HG03064 (cell line): ENCODE measurements around the gene EIF4EBP2.
A peak's percentile ranks its signal among the peaks of the same experiment; 100 is the strongest.

ENCODE experiments used
- ATAC-seq: cut with Tn5 transposase; IDR thresholded peaks from one replicate; pipeline ENCODE4 v1.9.1; 2021; ENCODE audit warnings: low read depth; ENCODE audit not compliant: unreplicated experiment

The EIF4EBP2 gene, protein sequence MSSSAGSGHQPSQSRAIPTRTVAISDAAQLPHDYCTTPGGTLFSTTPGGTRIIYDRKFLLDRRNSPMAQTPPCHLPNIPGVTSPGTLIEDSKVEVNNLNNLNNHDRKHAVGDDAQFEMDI

GRCh38 chr10:70404036-70404786, at the start of gene EIF4EBP2:
Gene EIF4EBP2, plus strand, starts transcription at chr10:70404145. Its CDS starts 257 bp downstream, at chr10:70404402.
- ATAC-seq = peak; percentile 85

DNA sequence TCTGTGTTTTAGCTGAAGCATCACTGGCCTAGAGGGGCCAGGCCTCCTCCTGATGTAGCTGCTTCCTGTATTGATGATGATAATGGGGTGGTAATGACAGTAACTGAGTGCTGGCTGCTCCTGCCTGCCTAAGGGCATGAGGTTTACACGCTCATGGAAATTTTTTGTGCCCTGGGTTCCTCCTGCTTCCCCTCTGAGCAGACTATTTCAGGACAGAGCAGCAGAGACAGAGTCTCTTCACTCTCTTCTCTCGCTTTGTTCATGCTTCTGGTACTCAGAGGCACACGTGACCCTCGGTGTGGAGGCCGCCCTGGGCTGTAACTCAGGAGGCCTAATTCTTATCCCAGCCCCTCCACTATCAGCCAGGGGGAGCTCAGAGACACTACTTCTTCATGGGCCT, 49.4 kb upstream of the EIF4EBP2 start:
- no peak for ATAC-seq

GRCh38 chr10:70355051-70356021, 48.6 kb upstream of the EIF4EBP2 start:
- ATAC-seq = peak; percentile 67

GRCh38 chr10:70357565-70357964, 46.4 kb upstream of the EIF4EBP2 start:
- no peak for ATAC-seq

GRCh38 chr10:70358446-70358845, 45.5 kb upstream of the EIF4EBP2 start:
- ATAC-seq = no peak

- no peak for ATAC-seq
Observed at GRCh38 chr10:70359017-70359550, 44.9 kb upstream of the EIF4EBP2 start.

GRCh38 chr10:70360215-70360614, 43.7 kb upstream of the EIF4EBP2 start:
- ATAC-seq = no peak

GRCh38 chr10:70362328-70362727, 41.6 kb upstream of the EIF4EBP2 start:
- no peak for ATAC-seq

DNA sequence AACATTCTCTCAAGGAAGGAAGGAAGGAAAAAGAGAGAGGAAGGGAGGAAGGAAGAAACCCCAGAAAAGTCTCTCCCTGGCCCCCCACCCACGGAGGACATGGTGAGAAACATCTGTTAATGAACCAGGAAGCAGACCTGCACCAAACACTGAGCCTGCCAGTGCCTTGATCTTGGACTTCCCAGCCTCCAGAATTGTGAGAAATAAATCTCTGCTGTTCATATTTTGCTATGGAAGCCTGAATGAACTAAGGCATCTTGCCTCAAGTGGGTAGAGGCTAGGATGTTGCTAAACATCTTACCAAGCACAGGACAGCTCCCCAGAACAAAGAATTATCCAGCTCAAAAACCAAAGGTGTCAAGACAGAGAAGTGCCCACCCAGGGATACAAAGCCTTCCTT, 40.7 kb upstream of the EIF4EBP2 start:
- no peak for ATAC-seq

DNA sequence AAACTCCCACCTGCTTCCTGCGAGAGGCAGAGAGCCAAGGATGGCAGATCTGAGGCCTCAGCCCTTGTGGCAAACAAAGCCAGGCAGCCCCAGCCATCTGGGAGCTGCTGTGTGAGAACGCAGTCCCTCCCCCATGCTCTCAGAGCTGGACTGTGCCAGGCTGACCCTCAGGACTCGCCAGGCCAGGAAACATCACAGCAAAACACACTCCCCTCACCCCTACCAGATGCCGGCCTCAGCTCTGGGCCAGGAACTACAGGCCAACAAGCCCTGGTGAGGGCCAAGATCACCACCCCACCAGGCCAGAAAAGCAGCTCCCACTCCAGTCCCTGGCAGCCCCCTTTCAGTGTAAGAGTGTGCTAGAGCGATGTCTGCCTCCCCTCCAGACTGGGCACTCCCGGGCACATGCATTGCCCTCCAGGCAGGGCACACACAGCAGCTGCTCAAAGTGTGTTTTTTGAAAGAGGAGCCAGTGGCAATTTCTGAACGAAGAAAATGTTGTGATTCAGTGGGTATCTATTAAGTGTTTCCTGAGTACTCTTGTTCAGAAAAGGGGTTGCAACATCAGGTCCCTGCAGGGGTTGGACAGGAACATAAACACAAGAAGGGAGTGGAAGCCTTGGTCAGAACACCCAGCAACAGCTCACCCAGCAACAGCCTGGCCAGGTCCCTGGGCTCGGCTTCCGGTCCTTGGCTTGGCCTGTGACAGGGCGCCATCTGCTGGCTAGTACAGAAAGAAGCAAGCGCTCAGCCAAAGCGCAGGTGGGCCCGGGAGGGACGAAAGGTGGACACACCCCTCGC, 39.8 kb upstream of the EIF4EBP2 start:
- ATAC-seq = peak; percentile 69

- no peak for ATAC-seq
Observed at GRCh38 chr10:70364772-70365091, 39.2 kb upstream of the EIF4EBP2 start.

GRCh38 chr10:70367195-70367796, 36.6 kb upstream of the EIF4EBP2 start:
- ATAC-seq = no peak

DNA sequence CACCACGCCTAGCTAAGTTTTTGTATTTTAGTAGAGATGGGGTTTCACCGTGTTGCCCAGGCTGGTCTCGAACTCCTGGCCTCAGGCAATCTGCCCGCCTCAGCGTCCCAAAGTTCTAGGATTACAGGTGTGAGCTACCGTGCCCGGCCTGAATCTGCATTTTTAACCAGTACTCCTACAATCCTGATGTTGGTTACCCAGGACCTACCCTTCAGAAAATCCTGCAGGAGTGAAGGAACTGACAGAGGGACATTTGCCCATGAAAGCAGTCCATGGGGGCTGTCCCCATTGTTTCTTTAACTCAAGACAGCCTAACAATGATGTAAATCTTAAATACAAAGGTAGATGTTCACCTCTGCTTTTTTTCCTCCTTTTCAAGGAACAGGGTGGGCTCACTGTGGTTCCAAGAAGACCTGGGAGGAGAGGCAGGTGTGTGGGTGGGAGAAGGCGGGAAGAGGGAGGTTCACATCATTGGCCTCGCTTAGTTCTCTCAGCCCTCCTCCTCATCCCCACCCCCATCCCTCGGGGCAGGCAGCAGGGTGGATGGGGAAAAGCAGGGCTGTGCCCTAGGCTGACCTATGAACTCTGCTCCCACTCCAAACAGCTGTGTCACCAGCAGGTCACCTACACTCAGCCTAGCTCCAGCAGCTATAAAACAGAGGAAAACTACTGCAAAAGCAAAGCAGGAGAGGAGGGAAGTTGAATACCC, 35.0 kb upstream of the EIF4EBP2 start:
- ATAC-seq = no peak

DNA sequence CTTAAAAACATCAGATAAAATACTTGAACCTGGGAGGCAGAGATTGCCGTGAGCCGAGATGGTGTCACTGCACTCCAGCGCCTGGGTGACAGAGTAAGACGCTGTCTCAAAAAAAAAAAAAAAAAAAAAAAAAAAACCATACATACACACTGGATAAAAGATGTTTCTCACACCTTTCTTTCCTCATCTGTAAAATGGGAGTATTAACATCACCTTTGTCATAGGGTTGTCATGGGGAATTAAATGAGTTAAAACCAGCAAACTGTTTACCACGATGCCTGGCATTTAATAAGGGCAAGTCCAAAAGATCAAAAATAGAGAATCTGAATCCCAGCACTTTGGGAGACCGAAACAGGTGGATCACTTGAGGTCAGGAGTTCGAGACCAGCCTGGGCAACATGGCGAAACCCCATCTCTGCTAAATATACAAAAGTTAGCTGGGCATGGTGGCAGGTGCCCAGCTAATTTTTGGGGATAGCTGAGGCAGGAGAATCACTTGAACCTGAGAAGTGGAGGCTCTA, 34.4 kb upstream of the EIF4EBP2 start:
- no peak for ATAC-seq

DNA sequence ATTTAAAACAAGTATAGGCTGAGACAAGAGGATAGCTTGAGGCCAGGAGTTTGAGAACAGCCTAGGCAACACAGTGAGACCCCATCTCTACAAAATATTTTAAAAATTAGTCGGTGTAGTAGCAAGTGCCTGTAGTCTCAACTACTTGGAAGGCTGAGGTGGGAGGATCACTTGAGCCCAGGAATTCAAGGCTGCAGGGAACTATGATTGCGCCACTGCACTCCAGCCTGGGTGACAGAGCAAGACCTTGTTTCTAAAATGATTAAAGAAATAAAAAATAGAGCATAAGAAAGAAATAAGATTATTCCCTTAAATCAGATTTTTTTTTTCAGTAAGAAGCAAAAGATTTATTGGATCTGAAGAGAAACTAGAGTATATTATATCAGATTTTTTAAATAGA, 33.2 kb upstream of the EIF4EBP2 start:
- ATAC-seq = no peak

DNA sequence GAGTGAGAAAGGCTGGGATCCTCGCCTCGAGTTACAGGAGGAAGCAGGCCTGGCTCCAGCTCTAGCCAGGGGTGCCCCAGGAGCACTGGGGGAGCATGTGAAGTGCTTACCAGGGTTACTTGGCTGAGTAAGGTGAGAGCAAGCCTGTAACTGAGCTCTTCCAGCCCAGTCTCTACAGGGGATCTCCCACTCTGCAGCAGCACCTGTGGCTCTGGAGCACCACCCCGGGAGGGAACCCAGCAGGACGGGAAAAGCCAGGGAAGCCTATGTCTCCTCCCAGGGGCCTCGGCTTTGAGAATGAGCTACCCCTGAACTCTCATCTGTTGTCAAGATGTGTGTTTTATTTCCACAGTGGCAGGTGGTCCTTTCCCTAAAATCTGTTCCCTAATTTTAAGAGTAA, 32.1 kb upstream of the EIF4EBP2 start:
- ATAC-seq = no peak

- ATAC-seq = no peak
Observed at GRCh38 chr10:70374775-70375614, 28.9 kb upstream of the EIF4EBP2 start.
